Astrocyte (in vitro differentiated cells and primary cell): ENCODE data around the gene MMP19.

ENCODE experiments used
- CTCF ChIP-seq: IDR thresholded peaks from 2 replicates; pipeline ENCODE4 v1.5.1; 2011; ENCODE audit warnings: low read depth, mild to moderate bottlenecking, inconsistent platforms, low read length, moderate library complexity; ENCODE audit not compliant: insufficient read depth
- EZH2 ChIP-seq: IDR thresholded peaks from 2 replicates; pipeline ENCODE4 v1.6.1; 2012; ENCODE audit warnings: mild to moderate bottlenecking, low read length, inconsistent platforms; ENCODE audit not compliant: insufficient read depth

- TF ChIP-seq CTCF (no peak), EZH2 (no peak)
These were observed 33.5 kb downstream of the MMP19 start for GRCh38 chr12:55809274-55809673.
